D721Med (cell line): ENCODE measurements around the gene SQSTM1.
"Not testable (repeated sequence)": the region's sequence is repeated elsewhere in the genome, so short reads cannot be mapped to it uniquely, and the experiment has no call there.

Experiments
- DNase-seq: peaks from one replicate; pipeline ENCODE4 v3.0.0; 2011; ENCODE audit warnings: low spot score; ENCODE audit not compliant: insufficient read length
- FAIRE-seq: peaks from 2 replicates; lab custom pipeline; 2011; peaks lifted over from hg19 to GRCh38; lab: Jason Lieb, UNC
- TF ChIP-seq, protein P1 (sequence below): IDR thresholded peaks from 2 replicates; pipeline ENCODE4 v1.5.1; 2012; ENCODE audit warnings: mild to moderate bottlenecking, control low read depth; ENCODE audit not compliant: insufficient read depth; ENCODE audit errors: missing control alignments

SQSTM1 gene

GRCh38 chr5:179788193-179788854 lies 32.4 kb upstream of the SQSTM1 start:
- TF ChIP-seq, protein P1, sequence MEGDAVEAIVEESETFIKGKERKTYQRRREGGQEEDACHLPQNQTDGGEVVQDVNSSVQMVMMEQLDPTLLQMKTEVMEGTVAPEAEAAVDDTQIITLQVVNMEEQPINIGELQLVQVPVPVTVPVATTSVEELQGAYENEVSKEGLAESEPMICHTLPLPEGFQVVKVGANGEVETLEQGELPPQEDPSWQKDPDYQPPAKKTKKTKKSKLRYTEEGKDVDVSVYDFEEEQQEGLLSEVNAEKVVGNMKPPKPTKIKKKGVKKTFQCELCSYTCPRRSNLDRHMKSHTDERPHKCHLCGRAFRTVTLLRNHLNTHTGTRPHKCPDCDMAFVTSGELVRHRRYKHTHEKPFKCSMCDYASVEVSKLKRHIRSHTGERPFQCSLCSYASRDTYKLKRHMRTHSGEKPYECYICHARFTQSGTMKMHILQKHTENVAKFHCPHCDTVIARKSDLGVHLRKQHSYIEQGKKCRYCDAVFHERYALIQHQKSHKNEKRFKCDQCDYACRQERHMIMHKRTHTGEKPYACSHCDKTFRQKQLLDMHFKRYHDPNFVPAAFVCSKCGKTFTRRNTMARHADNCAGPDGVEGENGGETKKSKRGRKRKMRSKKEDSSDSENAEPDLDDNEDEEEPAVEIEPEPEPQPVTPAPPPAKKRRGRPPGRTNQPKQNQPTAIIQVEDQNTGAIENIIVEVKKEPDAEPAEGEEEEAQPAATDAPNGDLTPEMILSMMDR: no peak

DNA sequence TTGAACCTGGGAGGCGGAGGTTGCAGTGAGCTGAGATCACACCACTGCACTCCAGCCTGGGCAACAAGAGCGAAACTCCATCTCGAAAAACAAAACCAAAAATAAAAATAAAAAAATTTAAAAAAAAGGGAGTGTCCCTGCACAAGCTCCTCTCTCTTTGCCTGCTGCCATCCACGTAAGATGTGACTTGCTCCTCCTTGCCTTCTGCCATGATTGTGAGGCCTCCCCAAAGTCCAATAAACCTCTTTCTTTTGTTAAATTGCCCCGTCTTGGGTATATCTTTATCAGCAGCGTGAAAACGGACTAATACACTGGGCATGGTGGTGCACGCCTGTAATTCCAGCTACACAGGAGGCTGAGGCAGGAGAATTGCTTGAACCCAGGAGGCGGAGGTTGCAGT lies 31.4 kb upstream of the SQSTM1 start:
- not testable (repeated sequence) for DNase-seq, FAIRE-seq

More at GRCh38 chr5:179788193-179788854, 32.4 kb upstream of the SQSTM1 start:
- DNase-seq (no peak), FAIRE-seq (no peak)

GRCh38 chr5:179791881-179792611 lies 28.7 kb upstream of the SQSTM1 start:
- no peak for FAIRE-seq
- no peak for DNase-seq
- TF ChIP-seq, protein P1: no peak

DNA sequence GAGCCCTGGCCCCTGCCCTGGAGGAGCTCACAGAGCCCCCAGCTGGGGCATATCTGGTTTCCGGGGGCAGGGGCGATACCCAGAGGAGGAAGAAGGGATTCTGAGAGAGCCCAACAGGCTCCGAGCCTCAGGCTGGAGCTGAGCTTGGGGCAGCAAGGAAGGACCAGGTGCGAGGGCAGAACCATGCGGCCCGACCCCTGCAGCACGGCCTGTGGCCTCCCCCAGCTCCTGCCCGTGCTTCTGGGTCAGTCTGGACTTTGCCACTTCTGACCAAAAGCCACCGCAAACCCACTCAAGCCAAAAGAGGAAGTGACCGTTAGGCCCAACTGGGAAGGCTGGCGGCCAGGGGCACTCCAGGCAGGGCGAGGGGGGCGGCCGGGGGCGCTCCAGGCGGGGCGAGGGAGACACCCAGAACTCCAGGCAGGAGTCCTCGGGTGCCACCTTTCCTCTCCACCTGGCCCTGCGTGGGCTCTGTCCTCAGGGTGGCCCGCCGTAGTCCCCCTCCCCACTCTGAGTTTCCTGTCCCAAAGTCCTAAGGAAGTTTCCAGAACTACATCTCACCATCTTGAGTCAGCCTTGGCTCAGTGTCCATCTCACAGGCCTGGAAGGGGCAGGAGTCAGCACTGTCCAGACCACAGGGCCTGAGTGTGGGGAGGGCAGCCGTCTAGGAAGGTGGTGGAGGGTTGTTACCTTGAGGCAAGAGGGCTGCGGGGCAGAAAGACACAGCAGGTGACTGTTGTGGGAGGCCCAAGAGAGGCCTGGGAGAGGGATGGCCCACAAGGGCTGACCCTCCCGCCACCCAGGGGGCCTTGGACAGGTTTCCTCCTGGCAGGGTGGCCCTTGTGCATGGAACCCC lies 27.9 kb upstream of the SQSTM1 start:
- no peak for DNase-seq
- FAIRE-seq: no peak
- TF ChIP-seq, protein P1: no peak

DNA sequence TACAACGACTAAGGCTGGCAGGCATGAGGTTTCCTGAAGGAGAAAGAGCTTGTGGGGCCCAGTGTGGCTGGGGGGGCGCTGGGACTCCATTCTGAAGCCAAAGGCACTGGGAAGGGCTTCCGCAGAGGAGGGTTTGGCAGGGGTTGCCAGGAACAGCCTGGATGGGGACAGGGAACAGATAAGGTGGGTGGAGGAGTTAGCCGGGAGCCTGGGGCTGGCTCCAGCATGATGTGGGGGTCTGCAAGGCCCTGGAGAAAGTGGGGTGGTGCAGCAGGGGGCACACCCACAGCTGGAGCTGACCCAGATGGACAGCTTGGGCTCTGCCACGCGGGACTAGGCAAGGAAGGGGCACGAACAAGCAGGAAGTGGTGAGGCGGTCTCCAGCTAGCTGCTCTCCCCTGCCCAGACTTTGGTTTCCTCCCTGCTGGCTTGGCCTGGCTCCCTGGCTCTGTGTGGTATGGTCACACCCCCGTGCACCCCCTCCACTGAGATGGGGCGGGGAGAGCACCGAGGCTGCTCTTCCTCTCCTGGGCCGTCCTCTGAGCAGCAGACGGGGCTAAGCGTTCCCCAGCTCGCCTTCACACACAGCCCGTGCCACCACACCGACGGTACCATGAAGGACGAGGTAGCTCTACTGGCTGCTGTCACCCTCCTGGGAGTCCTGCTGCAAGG lies 27.1 kb upstream of the SQSTM1 start, which contains the start of gene LTC4S:
LTC4S (plus strand) TSS at position 519 of the 672 bp plus-strand sequence; CDS start at position 614, 95 bp downstream.
- no peak for FAIRE-seq
- DNase-seq: no peak
- TF ChIP-seq, protein P1: no peak

- TF ChIP-seq, protein P1: no peak
- no peak for FAIRE-seq
- no peak for DNase-seq
Measured at GRCh38 chr5:179794171-179794570, 26.5 kb upstream of the SQSTM1 start.

GRCh38 chr5:179794575-179794974 lies 26.1 kb upstream of the SQSTM1 start:
- FAIRE-seq (no peak), DNase-seq (no peak)
- TF ChIP-seq, protein P1: no peak
